Transverse colon (tissue), 4 donors: ENCODE measurements around the gene SSBP2. TPM values are rescaled to one million over a fixed set of nuclear protein-coding genes. Genes with fewer than 3 reads are reported as not detected.

Experiments used
- DNase-seq: peaks from one replicate; pipeline ENCODE4 v3.0.0-alpha.2; 2019
- H3K27ac ChIP-seq, 4 donors: fragments of 200-600 bp; sonication (generic); 2 replicates each; pipeline ENCODE4 v1.5.1; 2016 to 2018; ENCODE audit warnings: inconsistent platforms in 4 of 4
- H3K27me3 ChIP-seq: fragments of 200-600 bp; sonication (generic); 2 replicates; pipeline ENCODE4 v1.5.1; 2017; ENCODE audit warnings: inconsistent platforms
- H3K36me3 ChIP-seq, 4 donors: fragments of 200-600 bp; sonication (generic); 2 replicates each; pipeline ENCODE4 v1.5.1; 2017 to 2019; ENCODE audit warnings: inconsistent platforms in 4 of 4
- H3K4me1 ChIP-seq, 4 donors: fragments of 200-600 bp; sonication (generic); 2 replicates each; pipeline ENCODE4 v1.5.1; 2017 to 2020; ENCODE audit warnings: inconsistent platforms in 4 of 4
- H3K4me3 ChIP-seq, 4 donors: fragments of 200-600 bp; sonication (generic); 1 replicate in 1 of 4; 2 replicates in 3 of 4; pipeline versions ENCODE4 v1.5.1 to v1.6.1; 2017 to 2019; ENCODE audit warnings: inconsistent platforms in 4 of 4
- H3K9me3 ChIP-seq, 2 donors: fragments of 200-600 bp; sonication (generic); 2 replicates each; pipeline ENCODE4 v1.5.1; 2017 to 2019; ENCODE audit warnings: inconsistent platforms in 2 of 2
- CTCF ChIP-seq, 5 experiments: fragments of 200-600 bp in 3 of 5; fragments of 450-650 bp in 2 of 5; sonication (generic) in 3 of 5; IDR thresholded peaks; 1 replicate in 2 of 5; 2 replicates in 3 of 5; pipeline ENCODE4 v1.5.1; 2016 to 2017; ENCODE audit warnings: antibody characterized with exemption in 5 of 5, inconsistent platforms in 3 of 5, mild to moderate bottlenecking in 2 of 5, moderate library complexity in 1 of 5
- EP300 ChIP-seq: sonication (generic); formaldehyde crosslinking; IDR thresholded peaks from one replicate; pipeline ENCODE4 v1.6.1; 2017; ENCODE audit warnings: antibody characterized with exemption, low read depth
- POLR2A ChIP-seq: fragments of 450-650 bp; IDR thresholded peaks from one replicate; pipeline ENCODE4 v1.6.1; 2016; ENCODE audit warnings: antibody characterized with exemption, mild to moderate bottlenecking, moderate library complexity
- POLR2AphosphoS5 ChIP-seq, 3 donors: sonication (generic); formaldehyde crosslinking; IDR thresholded peaks; one replicate each; pipeline ENCODE4 v1.6.1; 2016; ENCODE audit warnings: antibody characterized with exemption in 3 of 3
- WGBS, 2 donors: methylation state at CpG; one replicate each; pipeline ENCODE4 v1.1.5; 2018; ENCODE audit warnings: low coverage in 1 of 2; 5-methylcytosine and 5-hydroxymethylcytosine counted together
- in situ Hi-C, 4 donors: fragments of 200-750 bp; cut with MboI; loops; one replicate each; pipeline versions ENCODE4 v1.15.0 to v1.15.1; 2017; ENCODE audit warnings: low sequenced_read_pairs in 3 of 4, low pct_ligation_motif_present in 1 of 4, low pct_unique_long_range_greater_than_20kb in 1 of 4
- intact Hi-C: fragments of 100-400 bp; cut with DNase I; formaldehyde crosslinking; loops from one replicate; pipeline ENCODE4 v1.15.1; 2023; ENCODE audit warnings: low total_unique reads
- total RNA-seq, 4 donors: library from RNA; depleted of rRNA; stranded (reverse); fragments of >200 nt; gene quantifications; one replicate each; pipeline ENCODE4 v1.1.0, GENCODE V29; 2016

SSBP2 gene
- total RNA-seq, 4 donors from 2014 or later: 22.8 to 50.4 (median 34.4) TPM

- intact Hi-C loops (no loop called here), in situ Hi-C loops (no loop called here)
- Histone ChIP-seq H3K4me3 (no peak overlapping the region), H3K27me3 (no peaks in the 10 kb centered on the region), H3K36me3 (no peaks in the 10 kb centered on the region), H3K9me3 (no peaks in the 10 kb centered on the region), H3K27ac (no peak overlapping the region), H3K4me1 (peaks cover 0 to 13% (median 4%) of the 10 kb centered on the region in 4 donors)
- WGBS, 2 donors: 85 to 88% methylated on average over 2 of the region's 2 CpGs
- DNase-seq: no peak
- TF ChIP-seq POLR2AphosphoS5 (IDR thresholded peaks at IDR 0.05): no peak
- TF ChIP-seq EP300: no peak
- TF ChIP-seq CTCF (IDR thresholded peaks at IDR 0.05): no peak
- TF ChIP-seq POLR2A: no peak
Measured at GRCh38 chr5:81533629-81534405, 217.1 kb downstream of the SSBP2 start.

- no peak overlapping the region for H3K4me3 ChIP-seq
- no peak for TF ChIP-seq EP300
- no peak for TF ChIP-seq CTCF (IDR thresholded peaks at IDR 0.05)
- no peak for TF ChIP-seq POLR2A
- TF ChIP-seq POLR2AphosphoS5 (IDR thresholded peaks at IDR 0.05): no peak
- H3K27me3 ChIP-seq: no peaks in the 10 kb centered on the region
- in situ Hi-C loops: no loop called here
- WGBS, 2 donors: 86 to 96% methylated on average over 1 of the region's 1 CpG
- no peaks in the 10 kb centered on the region for H3K9me3 ChIP-seq
- peaks cover 0 to 7% (median 3%) of the 10 kb centered on the region in 4 donors for H3K4me1 ChIP-seq
- no peaks in the 10 kb centered on the region for H3K36me3 ChIP-seq
- no peak overlapping the region for H3K27ac ChIP-seq
- no peak for DNase-seq
- intact Hi-C loops: no loop called here
Measured at GRCh38 chr5:81530919-81531318, 220.0 kb downstream of the SSBP2 start.

GRCh38 chr5:81525690-81526089 lies 225.2 kb downstream of the SSBP2 start:
- no peak for DNase-seq
- H3K9me3 ChIP-seq: no peaks in the 10 kb centered on the region
- H3K27ac ChIP-seq: no peak overlapping the region
- no peak overlapping the region for H3K4me3 ChIP-seq
- H3K4me1 ChIP-seq: no peaks in the 10 kb centered on the region
- TF ChIP-seq POLR2AphosphoS5 (IDR thresholded peaks at IDR 0.05) (no peak), POLR2A (no peak), EP300 (no peak), CTCF (IDR thresholded peaks at IDR 0.05) (no peak)
- WGBS, 2 donors: 68 to 71% methylated on average over 2 of the region's 2 CpGs
- in situ Hi-C loops (no loop called here), intact Hi-C loops (no loop called here)
- no peaks in the 10 kb centered on the region for H3K36me3 ChIP-seq
- no peaks in the 10 kb centered on the region for H3K27me3 ChIP-seq

- in situ Hi-C loops: loop anchor here (25.0 kb wide), 3 partner anchors 213 to 638 kb away; no protein-coding TSS in a partner anchor
- H3K4me1 ChIP-seq: no peaks in the 10 kb centered on the region
Measured at GRCh38 chr5:81524015-81524414, 226.9 kb downstream of the SSBP2 start.

More at GRCh38 chr5:81524015-81524414, 226.9 kb downstream of the SSBP2 start:
- Histone ChIP-seq H3K27me3 (no peaks in the 10 kb centered on the region), H3K9me3 (no peaks in the 10 kb centered on the region), H3K36me3 (no peaks in the 10 kb centered on the region), H3K27ac (no peak overlapping the region), H3K4me3 (no peak overlapping the region)
- TF ChIP-seq POLR2AphosphoS5 (IDR thresholded peaks at IDR 0.05) (no peak), EP300 (no peak), CTCF (IDR thresholded peaks at IDR 0.05) (no peak)
- intact Hi-C loops: no loop called here
- DNase-seq: no peak
